ENCODE results near the gene SCUBE1. TPM values are rescaled to one million over a fixed set of nuclear protein-coding genes. Genes with fewer than 3 reads are reported as not detected.

Gene SCUBE1
- total RNA-seq, 1 experiment from 2014 or later: 3.9 TPM

DNA sequence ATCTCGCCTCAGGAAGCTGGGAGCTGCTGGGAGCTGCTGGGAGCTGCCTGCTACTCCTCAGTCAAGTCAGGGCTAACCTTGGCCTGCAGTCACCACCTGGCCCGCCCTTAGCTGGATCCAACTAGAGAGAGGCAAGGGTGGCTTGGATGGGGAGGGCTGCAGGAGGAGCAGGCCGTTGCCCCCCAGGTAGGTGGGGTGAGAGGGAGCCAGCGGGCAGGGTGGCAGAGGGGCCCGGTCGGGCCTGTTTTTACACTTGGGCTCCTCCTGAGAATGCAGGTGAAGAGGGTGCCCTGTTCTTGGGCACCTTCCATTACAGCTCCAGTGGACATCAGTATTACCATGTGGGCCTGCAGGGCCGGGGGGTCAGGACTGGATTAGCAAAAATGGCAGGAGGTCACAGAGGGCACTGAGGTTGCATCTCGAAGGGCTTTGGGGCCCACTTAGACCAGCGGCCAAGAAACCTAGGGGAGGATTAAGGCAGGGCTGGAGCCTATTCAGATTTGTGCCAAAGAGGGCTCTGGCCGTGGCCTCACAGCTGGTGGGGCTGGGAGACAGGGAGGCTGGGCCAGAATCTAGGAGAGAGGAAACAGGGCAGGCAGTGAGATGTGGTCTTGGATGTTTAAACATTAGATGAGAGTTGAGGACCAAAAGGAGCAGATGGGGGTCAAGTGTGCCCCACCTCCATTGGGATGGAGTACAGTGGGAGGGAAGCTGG, 95.5 kb downstream of the SCUBE1 start:
- Histone ChIP-seq H3K79me2 (ENCODE audit: insufficient read depth, low read length) (no peaks in the 10 kb centered on the region), H4K20me1 (ENCODE audit: insufficient read depth) (no peaks in the 10 kb centered on the region), H3K4me2 (ENCODE audit: low read length) (no peak overlapping the region), H3K4me1 (ENCODE audit: control insufficient read depth in 1 of 2, insufficient read depth in 2 of 2, low read length in 2 of 2) (peaks cover 7 to 12% of the 10 kb centered on the region in 2 experiments; a peak in 3 of 4 replicates), H2AFZ (ENCODE audit: low read depth, low read length, poor library complexity, severe bottlenecking) (no peak overlapping the region), H3K9me3 (ENCODE audit: control insufficient read depth in 1 of 2, insufficient read depth in 1 of 2, low read depth in 1 of 2, low read length in 2 of 2) (no peaks in the 10 kb centered on the region), H3K9ac (ENCODE audit: low read length) (no peak overlapping the region), H3K9me2 (ENCODE audit: insufficient read depth) (no peaks in the 10 kb centered on the region), H3K27me3 (ENCODE audit: insufficient read depth, low read length) (no peaks in the 10 kb centered on the region), H3K36me3 (ENCODE audit: control insufficient read depth in 1 of 2, insufficient read depth in 2 of 2, low read length in 2 of 2) (no peaks in the 10 kb centered on the region), H3K4me3 (replicated peaks in 1 of 2; ENCODE audit: low read depth in 1 of 2, low read length in 2 of 2) (no peak overlapping the region), H3K27ac (ENCODE audit: low read depth, low read length) (no peak overlapping the region)
- ChIA-PET CTCF (no interaction called here), POLR2A (no interaction called here), RAD21 (ENCODE audit: low non-redundant PET in 1 of 2, low total read pairs in 2 of 2, uncharacterized antibody in 2 of 2, unreplicated experiment in 2 of 2) (no interaction called here)
- intact Hi-C loops (cut with micrococcal nuclease): no loop called here
- no TSS peak for BruUV-seq (replicated peaks)
- ATAC-seq: no peak
- TF ChIP-seq, protein P1, sequence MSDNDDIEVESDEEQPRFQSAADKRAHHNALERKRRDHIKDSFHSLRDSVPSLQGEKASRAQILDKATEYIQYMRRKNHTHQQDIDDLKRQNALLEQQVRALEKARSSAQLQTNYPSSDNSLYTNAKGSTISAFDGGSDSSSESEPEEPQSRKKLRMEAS (IDR thresholded peaks at IDR 0.05): no peak
- no peak for TF ChIP-seq ELF1 (IDR thresholded peaks at IDR 0.05; ENCODE audit: borderline replicate concordance, low read depth)
- TF ChIP-seq SP1 (IDR thresholded peaks at IDR 0.05; ENCODE audit: low read depth): no peak
- no peak for TF ChIP-seq EZH2phosphoT487 (IDR thresholded peaks at IDR 0.05; ENCODE audit: borderline replicate concordance)
- TF ChIP-seq, protein P2, sequence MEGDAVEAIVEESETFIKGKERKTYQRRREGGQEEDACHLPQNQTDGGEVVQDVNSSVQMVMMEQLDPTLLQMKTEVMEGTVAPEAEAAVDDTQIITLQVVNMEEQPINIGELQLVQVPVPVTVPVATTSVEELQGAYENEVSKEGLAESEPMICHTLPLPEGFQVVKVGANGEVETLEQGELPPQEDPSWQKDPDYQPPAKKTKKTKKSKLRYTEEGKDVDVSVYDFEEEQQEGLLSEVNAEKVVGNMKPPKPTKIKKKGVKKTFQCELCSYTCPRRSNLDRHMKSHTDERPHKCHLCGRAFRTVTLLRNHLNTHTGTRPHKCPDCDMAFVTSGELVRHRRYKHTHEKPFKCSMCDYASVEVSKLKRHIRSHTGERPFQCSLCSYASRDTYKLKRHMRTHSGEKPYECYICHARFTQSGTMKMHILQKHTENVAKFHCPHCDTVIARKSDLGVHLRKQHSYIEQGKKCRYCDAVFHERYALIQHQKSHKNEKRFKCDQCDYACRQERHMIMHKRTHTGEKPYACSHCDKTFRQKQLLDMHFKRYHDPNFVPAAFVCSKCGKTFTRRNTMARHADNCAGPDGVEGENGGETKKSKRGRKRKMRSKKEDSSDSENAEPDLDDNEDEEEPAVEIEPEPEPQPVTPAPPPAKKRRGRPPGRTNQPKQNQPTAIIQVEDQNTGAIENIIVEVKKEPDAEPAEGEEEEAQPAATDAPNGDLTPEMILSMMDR (IDR thresholded peaks at IDR 0.05 in 2 of 3, conservative IDR thresholded peaks at IDR 0.05 in 1 of 3; ENCODE audit: borderline replicate concordance in 1 of 3, insufficient read depth in 1 of 3, low read depth in 2 of 3, low read length in 2 of 3): no peak
- no peak for TF ChIP-seq SIN3A (IDR thresholded peaks at IDR 0.05; ENCODE audit: low read depth)
- TF ChIP-seq RAD21 (IDR thresholded peaks at IDR 0.05; ENCODE audit: low read depth): no peak
- TF ChIP-seq TCF7L2 (IDR thresholded peaks at IDR 0.05; ENCODE audit: borderline replicate concordance, extremely low read depth, insufficient read depth, insufficient read length): no peak
- no peak for TF ChIP-seq EGR1 (IDR thresholded peaks at IDR 0.05; ENCODE audit: low read depth)
- TF ChIP-seq, protein P3, sequence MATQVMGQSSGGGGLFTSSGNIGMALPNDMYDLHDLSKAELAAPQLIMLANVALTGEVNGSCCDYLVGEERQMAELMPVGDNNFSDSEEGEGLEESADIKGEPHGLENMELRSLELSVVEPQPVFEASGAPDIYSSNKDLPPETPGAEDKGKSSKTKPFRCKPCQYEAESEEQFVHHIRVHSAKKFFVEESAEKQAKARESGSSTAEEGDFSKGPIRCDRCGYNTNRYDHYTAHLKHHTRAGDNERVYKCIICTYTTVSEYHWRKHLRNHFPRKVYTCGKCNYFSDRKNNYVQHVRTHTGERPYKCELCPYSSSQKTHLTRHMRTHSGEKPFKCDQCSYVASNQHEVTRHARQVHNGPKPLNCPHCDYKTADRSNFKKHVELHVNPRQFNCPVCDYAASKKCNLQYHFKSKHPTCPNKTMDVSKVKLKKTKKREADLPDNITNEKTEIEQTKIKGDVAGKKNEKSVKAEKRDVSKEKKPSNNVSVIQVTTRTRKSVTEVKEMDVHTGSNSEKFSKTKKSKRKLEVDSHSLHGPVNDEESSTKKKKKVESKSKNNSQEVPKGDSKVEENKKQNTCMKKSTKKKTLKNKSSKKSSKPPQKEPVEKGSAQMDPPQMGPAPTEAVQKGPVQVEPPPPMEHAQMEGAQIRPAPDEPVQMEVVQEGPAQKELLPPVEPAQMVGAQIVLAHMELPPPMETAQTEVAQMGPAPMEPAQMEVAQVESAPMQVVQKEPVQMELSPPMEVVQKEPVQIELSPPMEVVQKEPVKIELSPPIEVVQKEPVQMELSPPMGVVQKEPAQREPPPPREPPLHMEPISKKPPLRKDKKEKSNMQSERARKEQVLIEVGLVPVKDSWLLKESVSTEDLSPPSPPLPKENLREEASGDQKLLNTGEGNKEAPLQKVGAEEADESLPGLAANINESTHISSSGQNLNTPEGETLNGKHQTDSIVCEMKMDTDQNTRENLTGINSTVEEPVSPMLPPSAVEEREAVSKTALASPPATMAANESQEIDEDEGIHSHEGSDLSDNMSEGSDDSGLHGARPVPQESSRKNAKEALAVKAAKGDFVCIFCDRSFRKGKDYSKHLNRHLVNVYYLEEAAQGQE (IDR thresholded peaks at IDR 0.05; ENCODE audit: low read depth): no peak
- TF ChIP-seq, protein P4, sequence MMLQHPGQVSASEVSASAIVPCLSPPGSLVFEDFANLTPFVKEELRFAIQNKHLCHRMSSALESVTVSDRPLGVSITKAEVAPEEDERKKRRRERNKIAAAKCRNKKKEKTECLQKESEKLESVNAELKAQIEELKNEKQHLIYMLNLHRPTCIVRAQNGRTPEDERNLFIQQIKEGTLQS (IDR thresholded peaks at IDR 0.05): no peak
- TF ChIP-seq JUND (IDR thresholded peaks at IDR 0.05): no peak
- TF ChIP-seq POLR2A (IDR thresholded peaks at IDR 0.05; ENCODE audit: borderline replicate concordance, extremely low read depth, insufficient read depth, insufficient read length): no peak
- no peak for TF ChIP-seq CBX3 (IDR thresholded peaks at IDR 0.05; ENCODE audit: low read depth)
- TF ChIP-seq, protein P5, sequence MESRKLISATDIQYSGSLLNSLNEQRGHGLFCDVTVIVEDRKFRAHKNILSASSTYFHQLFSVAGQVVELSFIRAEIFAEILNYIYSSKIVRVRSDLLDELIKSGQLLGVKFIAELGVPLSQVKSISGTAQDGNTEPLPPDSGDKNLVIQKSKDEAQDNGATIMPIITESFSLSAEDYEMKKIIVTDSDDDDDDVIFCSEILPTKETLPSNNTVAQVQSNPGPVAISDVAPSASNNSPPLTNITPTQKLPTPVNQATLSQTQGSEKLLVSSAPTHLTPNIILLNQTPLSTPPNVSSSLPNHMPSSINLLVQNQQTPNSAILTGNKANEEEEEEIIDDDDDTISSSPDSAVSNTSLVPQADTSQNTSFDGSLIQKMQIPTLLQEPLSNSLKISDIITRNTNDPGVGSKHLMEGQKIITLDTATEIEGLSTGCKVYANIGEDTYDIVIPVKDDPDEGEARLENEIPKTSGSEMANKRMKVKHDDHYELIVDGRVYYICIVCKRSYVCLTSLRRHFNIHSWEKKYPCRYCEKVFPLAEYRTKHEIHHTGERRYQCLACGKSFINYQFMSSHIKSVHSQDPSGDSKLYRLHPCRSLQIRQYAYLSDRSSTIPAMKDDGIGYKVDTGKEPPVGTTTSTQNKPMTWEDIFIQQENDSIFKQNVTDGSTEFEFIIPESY (IDR thresholded peaks at IDR 0.05; ENCODE audit: extremely low read depth, insufficient replicate concordance, low read length): no peak
- TF ChIP-seq YY1 (IDR thresholded peaks at IDR 0.05; ENCODE audit: extremely low read depth, insufficient replicate concordance, low read depth, low read length): no peak
- TF ChIP-seq ZFX (IDR thresholded peaks at IDR 0.05): no peak
- TF ChIP-seq SRF (IDR thresholded peaks at IDR 0.05; ENCODE audit: low read depth): no peak
- no peak for TF ChIP-seq POLR2AphosphoS5 (IDR thresholded peaks at IDR 0.05; ENCODE audit: low read depth, low read length)
- DNase-seq (ENCODE audit: low read depth, low spot score): no peak

Data from HCT116 (cell line).